Hepatic stellate cell (primary cell): ENCODE data around the gene SPEF2.
"Not testable (repeated sequence)": the region's sequence is repeated elsewhere in the genome, so short reads cannot be mapped to it uniquely, and the experiment has no call there.

ENCODE experiments used
- DNase-seq: peaks from one replicate; pipeline ENCODE4 v3.0.0; 2011; ENCODE audit warnings: low spot score

The SPEF2 gene

GRCh38 chr5:35823347-35824098, 205.9 kb downstream of the SPEF2 start:
- DNase-seq = no peak

- no peak for DNase-seq
These were observed 208.4 kb downstream of the SPEF2 start for GRCh38 chr5:35826056-35826455.

- DNase-seq = no peak
These were observed 208.9 kb downstream of the SPEF2 start for GRCh38 chr5:35826554-35826953.

GRCh38 chr5:35828082-35828598, 210.5 kb downstream of the SPEF2 start:
- no peak for DNase-seq

- DNase-seq = no peak
These were observed 212.9 kb downstream of the SPEF2 start for GRCh38 chr5:35830587-35830986.

- no peak for DNase-seq
These were observed 215.1 kb downstream of the SPEF2 start for GRCh38 chr5:35832762-35833161.

GRCh38 chr5:35833224-35833623, 215.6 kb downstream of the SPEF2 start:
- no peak for DNase-seq

GRCh38 chr5:35835796-35836742, 218.4 kb downstream of the SPEF2 start:
- no peak for DNase-seq

GRCh38 chr5:35838370-35839042, 220.8 kb downstream of the SPEF2 start:
- no peak for DNase-seq

- DNase-seq = no peak
These were observed 225.2 kb downstream of the SPEF2 start for GRCh38 chr5:35842856-35843255.

GRCh38 chr5:35845508-35845907, 227.8 kb downstream of the SPEF2 start:
- DNase-seq = not testable (repeated sequence)

DNA sequence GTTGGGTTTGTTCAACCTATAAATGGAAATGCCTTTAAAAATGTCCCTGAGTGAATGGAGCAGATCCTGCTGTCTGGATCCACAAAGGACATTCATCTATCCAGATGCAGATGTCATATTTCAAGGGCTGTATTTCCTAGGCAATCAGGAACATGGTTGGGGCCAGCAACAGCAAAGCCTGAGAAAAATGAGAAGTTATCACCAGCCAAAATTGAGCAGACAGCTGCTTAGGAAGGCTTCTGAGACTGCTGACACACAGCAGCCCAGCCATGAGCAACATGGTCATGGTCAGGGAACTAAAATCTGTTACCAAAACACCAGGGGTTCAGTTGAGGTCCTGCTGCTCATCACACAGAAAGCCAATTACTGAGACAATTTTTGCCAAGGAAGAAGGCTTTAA, 229.8 kb downstream of the SPEF2 start:
- DNase-seq = no peak

DNA sequence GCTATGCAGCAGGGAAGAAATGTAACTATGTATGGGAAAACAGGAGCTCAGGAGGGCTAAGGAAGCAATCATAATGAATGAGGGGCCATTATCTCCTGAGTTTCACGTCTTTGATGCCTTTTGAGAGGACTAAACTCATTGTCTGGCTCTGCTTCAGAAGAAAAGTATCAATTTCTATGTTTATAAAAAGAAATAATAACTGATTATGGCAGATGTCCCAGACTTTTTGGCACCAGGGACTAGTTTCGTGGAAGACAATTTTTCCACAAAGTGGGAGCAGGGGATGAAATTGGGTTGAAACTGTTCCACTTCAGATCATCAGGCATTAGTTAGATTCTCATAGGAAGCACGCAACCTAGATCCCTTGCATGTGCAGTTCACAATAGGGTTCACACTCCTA, 230.3 kb downstream of the SPEF2 start:
- DNase-seq = no peak

GRCh38 chr5:35849860-35850259, 232.2 kb downstream of the SPEF2 start:
- no peak for DNase-seq

DNA sequence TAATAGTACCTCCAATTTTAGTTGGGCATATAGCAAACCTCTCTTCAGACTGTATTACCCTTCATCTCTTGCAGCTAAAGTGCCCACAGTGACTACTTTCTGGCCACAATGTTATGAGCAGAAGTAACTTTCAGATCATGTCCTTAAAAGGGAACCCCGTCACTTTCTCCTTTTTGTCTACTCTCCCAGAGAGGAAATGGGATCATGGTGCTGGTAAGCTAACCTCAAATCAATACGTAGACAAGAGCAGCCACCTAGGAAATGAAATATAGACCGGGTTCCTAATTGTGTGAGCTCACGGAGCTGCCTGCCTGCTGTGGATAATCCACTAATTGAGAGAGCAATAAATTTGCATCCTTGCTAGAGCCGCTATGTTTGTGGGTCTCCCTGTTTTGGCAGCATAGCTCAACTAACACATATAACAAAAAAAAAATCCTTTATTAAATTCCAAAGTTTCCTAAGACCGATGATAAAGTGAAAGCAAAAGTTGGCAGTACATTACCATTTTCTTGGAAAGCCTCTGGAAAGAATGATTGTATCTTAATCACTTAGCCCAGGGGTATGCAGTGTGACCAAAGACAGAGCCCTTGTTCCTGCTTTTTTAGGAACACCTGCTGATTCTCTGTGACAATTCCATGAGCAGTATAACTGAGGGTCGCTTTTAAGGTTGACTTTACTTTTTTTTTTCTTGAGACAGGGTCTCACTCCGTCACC, 233.5 kb downstream of the SPEF2 start:
- DNase-seq = no peak

GRCh38 chr5:35852084-35852734, 234.5 kb downstream of the SPEF2 start:
- no peak for DNase-seq

DNA sequence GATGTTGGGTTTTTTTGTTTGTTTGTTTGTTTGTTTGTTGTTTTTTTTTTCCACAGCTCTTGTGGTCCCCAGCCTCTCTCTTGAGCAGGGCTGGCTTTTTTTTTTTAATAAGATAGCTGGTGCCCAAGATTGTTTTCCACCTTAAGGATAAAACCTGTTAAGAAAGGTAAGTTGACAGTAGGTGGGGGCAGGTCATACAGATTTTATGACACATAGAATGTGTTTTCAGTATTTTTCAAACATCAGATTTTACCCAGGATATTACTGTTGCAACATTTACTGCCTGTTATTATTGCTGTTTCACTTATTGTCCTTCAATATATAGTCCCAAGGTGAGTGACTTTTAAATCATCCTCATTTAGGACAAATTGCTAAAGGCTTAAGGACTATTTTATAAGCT, 235.1 kb downstream of the SPEF2 start:
- no peak for DNase-seq

- DNase-seq = no peak
These were observed 236.0 kb downstream of the SPEF2 start for GRCh38 chr5:35853631-35854030.

DNA sequence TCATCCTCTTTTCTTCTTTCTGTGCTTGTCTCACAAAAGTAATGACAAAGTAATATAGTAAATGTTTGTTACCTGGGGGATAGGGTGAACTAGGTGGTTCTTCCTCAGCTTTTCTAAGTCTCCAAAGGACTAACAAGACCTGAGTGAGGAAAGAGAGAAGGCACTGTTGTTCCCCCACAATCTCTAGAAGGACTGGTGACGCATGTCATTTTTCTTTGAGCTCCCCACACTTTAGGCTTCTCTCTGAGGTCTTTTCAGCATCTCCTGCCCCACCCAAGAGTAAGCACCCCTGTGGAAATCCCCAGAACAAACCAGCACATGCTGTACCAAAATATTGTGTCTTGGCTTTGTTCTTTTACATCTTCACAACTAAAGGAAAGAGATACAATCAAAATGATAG, 236.6 kb downstream of the SPEF2 start:
- DNase-seq = no peak

DNA sequence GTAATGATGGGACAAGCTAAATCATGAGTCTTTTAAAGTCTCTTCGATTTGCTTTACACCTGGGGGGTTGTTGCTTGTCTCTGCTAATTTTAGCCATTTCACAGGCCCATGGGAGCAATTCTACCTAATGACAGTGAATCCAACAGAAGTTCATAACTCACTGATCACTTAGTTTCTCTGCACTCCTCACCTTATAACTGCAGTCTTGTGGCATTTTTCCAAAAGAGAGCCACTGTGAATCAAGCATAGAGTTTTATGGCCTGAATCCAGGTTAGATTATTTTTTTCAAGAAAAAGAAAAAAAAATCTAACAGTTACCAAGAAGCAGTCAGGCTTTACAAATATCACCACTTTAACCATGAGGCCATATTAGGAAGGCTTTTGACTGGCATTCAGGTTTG, 237.5 kb downstream of the SPEF2 start:
- no peak for DNase-seq

GRCh38 chr5:35856186-35856764, 238.6 kb downstream of the SPEF2 start:
- DNase-seq = not testable (repeated sequence)
